NCI-H460 (cell line): ENCODE results near the gene DNM3. TPM values are rescaled to one million over a fixed set of nuclear protein-coding genes. Genes with fewer than 3 reads are reported as not detected.

Experiments
- DNase-seq: peaks from one replicate; pipeline ENCODE4 v3.0.0-alpha.2; 2016; ENCODE audit warnings: low read depth; ENCODE audit errors: extremely low read depth
- small RNA-seq, 2 experiments: library from RNA; depleted of rRNA; stranded (forward); fragments of <200 nt; gene quantifications; one replicate each; pipeline ENCODE3, GENCODE V24; 2014
- total RNA-seq: library from RNA; depleted of rRNA; stranded (reverse); fragments of >200 nt; shearing (Covaris generic); gene quantifications from 2 replicates; pipeline ENCODE4 v1.2.3, GENCODE V29; 2014; rRNA removed

DNM3 gene
- total RNA-seq, 1 experiment from 2014 or later = 0.27 TPM

- no peak for DNase-seq
Observed at GRCh38 chr1:172460177-172460576, 618.9 kb downstream of the DNM3 start.

- DNase-seq = no peak
Observed at GRCh38 chr1:172460887-172461315, 619.6 kb downstream of the DNM3 start.

Small RNAs within 50 kb of the gene (small RNA-seq; reads per million reads assigned to genes)
- 0 reads per million in 2 experiments for gene MIR199A2
- gene RNU6-157P = 0 reads per million in 2 experiments

Other genes starting within 250 kb of the DNM3 start
- gene MYOCOS, start 219.3 kb upstream of the DNM3 start, total RNA-seq = not detected in 2 replicates
- gene MYOC, start 188.8 kb upstream of the DNM3 start, total RNA-seq = not detected in 2 replicates
- 8.5 and 10.0 TPM in 2 replicates for gene VAMP4, start 99.4 kb upstream of the DNM3 start, total RNA-seq
- 33.3 and 41.5 TPM in 2 replicates for gene METTL13, start 59.8 kb upstream of the DNM3 start, total RNA-seq